K562 (cell line): Measurements from ENCODE around the gene ADPRH. TPM values are rescaled to one million over a fixed set of nuclear protein-coding genes. Genes with fewer than 3 reads are reported as not detected.
A peak's percentile ranks its signal among the peaks of the same experiment; 100 is the strongest.

ENCODE experiments used
- ADNP ChIP-seq: fragments of 200-800 bp; sonication (Bioruptor generic); IDR thresholded peaks from 2 replicates; pipeline ENCODE4 v1.6.1; 2016; ENCODE audit warnings: missing genetic modification characterization, missing compliant biosample characterization
- CAMTA2 ChIP-seq: fragments of 250-450 bp; sonication (Bioruptor Pico); conservative IDR thresholded peaks from 2 replicates; pipeline ENCODE4 v1.5.1; 2022
- CBFA2T3 ChIP-seq: fragments of 450-650 bp; IDR thresholded peaks from 2 replicates; pipeline ENCODE4 v1.6.1; 2017
- EP300 ChIP-seq: IDR thresholded peaks from 2 replicates; pipeline ENCODE4 v1.6.1; 2012; ENCODE audit warnings: low read length, improper control_type of control experiment
- FIP1L1 ChIP-seq: fragments of 200-400 bp; formaldehyde crosslinking; IDR thresholded peaks from 2 replicates; pipeline ENCODE4 v1.6.1; 2018; ENCODE audit warnings: mild to moderate bottlenecking, low read depth, low read length; ENCODE audit not compliant: poor library complexity, severe bottlenecking
- KDM1A ChIP-seq, 2 experiments: fragments of 450-650 bp; IDR thresholded peaks; 2 replicates each; pipeline ENCODE4 v1.6.1; 2016; ENCODE audit warnings: mild to moderate bottlenecking in 2 of 2
- KLF1 ChIP-seq: fragments of 450-650 bp; IDR thresholded peaks from 2 replicates; pipeline ENCODE4 v1.6.1; 2016; ENCODE audit warnings: missing genetic modification characterization, missing compliant biosample characterization
- NRF1 ChIP-seq, 2 experiments: fragments of 450-650 bp; IDR thresholded peaks in 1 of 2; conservative IDR thresholded peaks in 1 of 2; 2 replicates each; pipeline ENCODE4 v1.6.1; 2014; ENCODE audit warnings: mild to moderate bottlenecking in 2 of 2
- RAD21 ChIP-seq, 2 experiments: fragments of 250-450 bp in 1 of 2; fragments of 450-650 bp in 1 of 2; sonication (Bioruptor Pico) in 1 of 2; formaldehyde crosslinking in 1 of 2; IDR thresholded peaks in 1 of 2; conservative IDR thresholded peaks in 1 of 2; 2 replicates each; pipeline versions ENCODE4 v1.4.0 to v1.8.0; 2020 to 2022; ENCODE audit warnings: mild to moderate bottlenecking in 2 of 2, moderate library complexity in 1 of 2
- RBFOX2 ChIP-seq: fragments of 200-400 bp; formaldehyde crosslinking; IDR thresholded peaks from 2 replicates; pipeline ENCODE4 v1.6.1; 2017; ENCODE audit warnings: low read depth, mild to moderate bottlenecking, low read length, moderate library complexity
- TAF1 ChIP-seq: IDR thresholded peaks from 2 replicates; pipeline ENCODE4 v1.6.1; 2011; ENCODE audit warnings: mild to moderate bottlenecking, low read length, moderate library complexity; ENCODE audit not compliant: insufficient read depth, control insufficient read depth, severe bottlenecking; ENCODE audit errors: extremely low read depth
- TCFL5 ChIP-seq: fragments of 250-450 bp; sonication (Bioruptor Pico); conservative IDR thresholded peaks from 2 replicates; pipeline ENCODE4 v1.6.1; 2021; ENCODE audit warnings: mild to moderate bottlenecking, moderate library complexity, matching md5 sums
- ZBTB1 ChIP-seq: sonication (generic); formaldehyde crosslinking; IDR thresholded peaks from 2 replicates; pipeline ENCODE4 v1.8.1; 2023; ENCODE audit warnings: missing genetic modification reagents, low read depth, mild to moderate bottlenecking, borderline replicate concordance
- ZNF124 ChIP-seq: sonication (generic); formaldehyde crosslinking; IDR thresholded peaks from 2 replicates; pipeline ENCODE4 v1.8.1; 2022; ENCODE audit warnings: missing genetic modification reagents
- ZNF146 ChIP-seq: IDR thresholded peaks from one replicate; pipeline ENCODE4 v1.6.1; 2018; ENCODE audit warnings: missing compliant biosample characterization; ENCODE audit not compliant: unreplicated experiment
- polyA plus RNA-seq, 8 experiments: library from polyadenylated mRNA; depleted of rRNA in 4 of 8; stranded (reverse) in 5 of 8; unstranded in 3 of 8; fragments of >200 nt; fragmentation: Nextera tagmentation in 2 of 8; fragmentation: Illumina TruSeq in 1 of 8; extraction: Ambion mirVana in 2 of 8; extraction: Trizol in 1 of 8; gene quantifications; 2 replicates each; pipeline versions ENCODE4 v1.2.1 to v1.2.3, GENCODE V29; 2011 to 2014; ENCODE audit warnings: inconsistent platforms in 1 of 8, missing spikeins in 1 of 8
- total RNA-seq, 7 experiments: library from RNA; depleted of rRNA in 6 of 7; stranded (reverse); fragments of >200 nt in 6 of 7; fragmentation: Illumina TruSeq in 2 of 7; extraction: Trizol in 2 of 7; gene quantifications; 2 replicates each; pipeline versions ENCODE4 v1.2.1 to v1.2.3, GENCODE V29; 2011 to 2021; ENCODE audit warnings: low replicate concordance in 1 of 7
- TF ChIP-seq, protein P1 (sequence below): fragments of 450-650 bp; IDR thresholded peaks from 2 replicates; pipeline ENCODE4 v1.6.1; 2016; ENCODE audit warnings: missing biosample characterization, missing genetic modification characterization
- TF ChIP-seq, protein P2 (sequence below): fragments of 450-650 bp; formaldehyde crosslinking; IDR thresholded peaks from 2 replicates; pipeline ENCODE4 v1.4.0; 2020; ENCODE audit warnings: mild to moderate bottlenecking, moderate library complexity
- TF ChIP-seq, protein P3 (sequence below), 2 experiments: IDR thresholded peaks; 2 replicates each; pipeline ENCODE4 v1.6.1; 2011; ENCODE audit warnings: borderline replicate concordance in 1 of 2, control low read depth in 1 of 2, low read depth in 1 of 2, low read length in 1 of 2, mild to moderate bottlenecking in 1 of 2, mixed read lengths in 1 of 2, moderate library complexity in 1 of 2; ENCODE audit not compliant: insufficient read depth in 1 of 2, insufficient read length in 1 of 2, poor library complexity in 1 of 2, severe bottlenecking in 1 of 2; ENCODE audit errors: extremely low read depth in 1 of 2

ADPRH gene
- total and polyA plus RNA-seq, 9 of the 15 experiments (the other 6 are each of a cell fraction or from before 2014, with no cell fraction given) = 0.01 to 1.4 (median 0.65) TPM

DNA sequence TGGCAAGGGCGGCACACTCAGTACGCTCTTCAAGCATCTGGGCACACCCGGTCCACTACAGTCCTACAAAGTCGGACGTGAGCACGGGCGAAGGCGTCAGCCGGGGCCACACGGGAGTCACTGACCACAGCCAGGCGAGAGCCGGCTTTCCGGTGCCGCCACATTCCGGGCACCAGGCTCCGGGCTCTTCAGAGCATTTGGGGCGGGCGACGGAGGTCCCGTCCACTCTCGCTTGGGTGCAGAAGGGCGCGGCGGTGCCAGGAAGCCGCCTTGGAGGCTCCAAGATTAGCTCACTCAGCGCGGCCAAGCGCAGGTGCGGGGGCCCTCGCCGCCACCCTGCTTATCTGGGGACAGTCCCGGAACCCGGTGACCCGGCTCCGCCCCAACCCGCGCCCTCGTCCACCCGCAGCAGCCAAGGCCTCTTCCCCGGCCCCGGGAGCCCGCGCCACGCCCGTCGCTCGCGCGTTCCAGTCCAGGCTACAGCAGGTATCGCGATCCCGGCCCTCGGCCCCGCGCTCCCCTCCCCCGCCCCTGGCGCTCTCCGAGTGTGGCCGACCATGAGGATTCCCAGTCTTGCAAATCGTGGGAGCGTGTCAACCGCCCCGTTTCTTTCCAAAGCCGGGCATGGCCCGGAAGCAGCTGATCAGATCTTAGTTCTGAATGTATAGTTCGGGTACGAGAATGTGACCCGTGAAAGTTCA lies at the start of gene ADPRH (continued):
- TF ChIP-seq, protein P1, sequence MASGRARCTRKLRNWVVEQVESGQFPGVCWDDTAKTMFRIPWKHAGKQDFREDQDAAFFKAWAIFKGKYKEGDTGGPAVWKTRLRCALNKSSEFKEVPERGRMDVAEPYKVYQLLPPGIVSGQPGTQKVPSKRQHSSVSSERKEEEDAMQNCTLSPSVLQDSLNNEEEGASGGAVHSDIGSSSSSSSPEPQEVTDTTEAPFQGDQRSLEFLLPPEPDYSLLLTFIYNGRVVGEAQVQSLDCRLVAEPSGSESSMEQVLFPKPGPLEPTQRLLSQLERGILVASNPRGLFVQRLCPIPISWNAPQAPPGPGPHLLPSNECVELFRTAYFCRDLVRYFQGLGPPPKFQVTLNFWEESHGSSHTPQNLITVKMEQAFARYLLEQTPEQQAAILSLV (tag) = no peak
- no peak for TF ChIP-seq CAMTA2 (CRISPR knock-in tag)
- TF ChIP-seq ZNF124 (CRISPR knock-in tag) = no peak
- no peak for TF ChIP-seq KDM1A (IDR thresholded peaks at IDR 0.05)
- TF ChIP-seq KLF1 = 0 out of 2 replicates have a peak, but pooled peaks have one; percentile 35
- TF ChIP-seq TCFL5 (CRISPR knock-in tag) = no peak
- TF ChIP-seq ADNP (tag) = no peak
- TF ChIP-seq TAF1 = peak; percentile 26
- TF ChIP-seq FIP1L1 = no peak
- TF ChIP-seq ZNF146 (CRISPR knock-in tag) = no peak
- TF ChIP-seq, protein P2, sequence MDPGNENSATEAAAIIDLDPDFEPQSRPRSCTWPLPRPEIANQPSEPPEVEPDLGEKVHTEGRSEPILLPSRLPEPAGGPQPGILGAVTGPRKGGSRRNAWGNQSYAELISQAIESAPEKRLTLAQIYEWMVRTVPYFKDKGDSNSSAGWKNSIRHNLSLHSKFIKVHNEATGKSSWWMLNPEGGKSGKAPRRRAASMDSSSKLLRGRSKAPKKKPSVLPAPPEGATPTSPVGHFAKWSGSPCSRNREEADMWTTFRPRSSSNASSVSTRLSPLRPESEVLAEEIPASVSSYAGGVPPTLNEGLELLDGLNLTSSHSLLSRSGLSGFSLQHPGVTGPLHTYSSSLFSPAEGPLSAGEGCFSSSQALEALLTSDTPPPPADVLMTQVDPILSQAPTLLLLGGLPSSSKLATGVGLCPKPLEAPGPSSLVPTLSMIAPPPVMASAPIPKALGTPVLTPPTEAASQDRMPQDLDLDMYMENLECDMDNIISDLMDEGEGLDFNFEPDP (CRISPR knock-in tag) = no peak
- peak; percentile 70 to 75 for TF ChIP-seq NRF1 (conservative IDR thresholded peaks at IDR 0.05 in 1 of 2, IDR thresholded peaks at IDR 0.05 in 1 of 2)
- TF ChIP-seq RBFOX2 = peak; percentile 82
- no peak for TF ChIP-seq ZBTB1
- TF ChIP-seq, protein P3, sequence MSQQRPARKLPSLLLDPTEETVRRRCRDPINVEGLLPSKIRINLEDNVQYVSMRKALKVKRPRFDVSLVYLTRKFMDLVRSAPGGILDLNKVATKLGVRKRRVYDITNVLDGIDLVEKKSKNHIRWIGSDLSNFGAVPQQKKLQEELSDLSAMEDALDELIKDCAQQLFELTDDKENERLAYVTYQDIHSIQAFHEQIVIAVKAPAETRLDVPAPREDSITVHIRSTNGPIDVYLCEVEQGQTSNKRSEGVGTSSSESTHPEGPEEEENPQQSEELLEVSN (IDR thresholded peaks at IDR 0.05; ENCODE audit: borderline replicate concordance in 1 of 2, extremely low read depth in 1 of 2, insufficient read depth in 1 of 2, insufficient read length in 1 of 2, low read depth in 1 of 2, low read length in 1 of 2, poor library complexity in 1 of 2, severe bottlenecking in 1 of 2) = peak in 1 of 2 experiments; percentile 61
- peak; percentile 30; the same call in 1 of the 2 replicates for TF ChIP-seq CBFA2T3
- TF ChIP-seq RAD21 (CRISPR knock-in tag; conservative IDR thresholded peaks at IDR 0.05 in 1 of 2, IDR thresholded peaks at IDR 0.05 in 1 of 2) = no peak
- TF ChIP-seq EP300 = no peak
